ENCODE results near the gene NOL9. TPM values are rescaled to one million over a fixed set of nuclear protein-coding genes. Genes with fewer than 3 reads are reported as not detected.

NOL9 gene
- total RNA-seq, 2 donors from 2014 or later, result 15.4 to 15.6 TPM

DNA sequence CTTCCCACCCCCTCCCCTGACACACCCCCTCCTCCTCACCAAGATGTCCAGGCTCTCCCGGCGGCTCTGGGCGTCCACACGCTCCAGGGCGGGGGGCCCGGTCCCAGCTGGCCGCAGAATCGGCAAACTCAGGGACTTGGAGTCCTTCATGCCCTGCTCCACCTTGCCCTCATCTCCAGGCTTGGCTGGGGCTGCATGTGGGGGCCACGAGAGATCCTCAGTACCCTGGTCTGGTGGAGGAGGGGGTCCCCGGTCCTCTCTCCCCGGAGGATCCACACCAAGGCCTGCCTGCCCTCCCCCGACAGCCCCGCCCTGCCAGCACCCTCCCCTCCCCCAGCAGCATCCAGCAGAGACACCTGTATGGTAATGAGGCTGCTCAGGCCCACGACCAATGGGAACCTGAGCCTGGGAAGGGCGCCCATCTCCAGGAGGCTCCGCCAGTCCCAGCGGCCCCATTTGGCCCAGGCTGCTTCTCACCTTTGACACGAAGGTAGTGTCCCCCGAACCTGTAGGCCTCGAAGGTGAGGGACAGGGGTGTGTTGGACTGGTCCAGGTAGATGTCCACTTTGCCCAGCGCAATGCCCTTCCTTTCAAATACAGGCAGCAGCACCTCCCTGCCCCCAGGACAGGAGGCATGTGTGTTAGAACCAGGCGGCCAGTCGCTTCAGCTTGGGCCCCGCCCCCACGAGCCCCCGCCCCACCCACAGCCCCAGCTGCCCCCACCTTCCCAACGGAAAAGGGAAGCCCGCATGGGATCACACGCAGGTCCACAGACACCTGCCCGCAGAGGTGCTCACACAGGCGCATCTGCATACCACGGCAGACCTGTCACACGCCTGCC lies 80.1 kb downstream of the NOL9 start:
- Histone ChIP-seq H3K36me3 (peaks cover 46% of the 10 kb centered on the region), H3K4me1 (peaks cover 0 to 6% of the 10 kb centered on the region in 2 donors), H3K27me3 (no peaks in the 10 kb centered on the region)

GRCh38 chr1:6473156-6473555 lies 81.2 kb downstream of the NOL9 start:
- H3K4me1 ChIP-seq, result peaks cover 0 to 6% of the 10 kb centered on the region in 2 donors
- no peak overlapping the region for H3K27ac ChIP-seq
- no peak for DNase-seq (ENCODE audit: low spot score)
- no peak for TF ChIP-seq CTCF (IDR thresholded peaks at IDR 0.05)
- no peak overlapping the region for H3K4me3 ChIP-seq
- no peaks in the 10 kb centered on the region for H3K9me3 ChIP-seq
- peaks cover 54% of the 10 kb centered on the region for H3K36me3 ChIP-seq
- H3K27me3 ChIP-seq, result no peaks in the 10 kb centered on the region

More for the DNA sequence above, 80.1 kb downstream of the NOL9 start:
- H3K4me3 ChIP-seq, result no peak overlapping the region
- no peak for DNase-seq (ENCODE audit: low spot score)
- no peaks in the 10 kb centered on the region for H3K9me3 ChIP-seq
- no peak for TF ChIP-seq CTCF (IDR thresholded peaks at IDR 0.05)
- H3K27ac ChIP-seq, result no peak overlapping the region

DNA sequence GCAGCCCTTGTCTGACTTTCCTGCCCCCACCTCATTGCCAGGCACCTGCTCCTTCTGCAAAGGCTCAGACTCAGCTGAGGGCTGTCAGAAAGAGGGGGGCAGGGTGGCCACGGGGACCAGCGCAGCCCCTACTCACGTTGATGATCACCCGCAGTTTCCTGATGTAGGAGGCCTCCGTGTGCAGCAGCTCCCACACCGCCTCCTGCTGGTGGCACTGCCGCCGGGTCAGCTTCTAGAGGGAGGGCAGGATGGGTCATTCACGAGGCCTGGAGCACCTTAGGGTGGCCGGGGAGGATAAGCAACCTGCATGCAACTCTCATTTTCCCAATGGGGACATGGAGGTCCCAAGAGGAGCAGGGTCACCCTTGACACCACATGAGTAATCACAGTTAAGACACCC lies 81.9 kb downstream of the NOL9 start:
- no peak for TF ChIP-seq CTCF (IDR thresholded peaks at IDR 0.05)
- Histone ChIP-seq H3K36me3 (peaks cover 60% of the 10 kb centered on the region), H3K27me3 (no peaks in the 10 kb centered on the region), H3K4me3 (no peak overlapping the region), H3K27ac (no peak overlapping the region), H3K9me3 (no peaks in the 10 kb centered on the region), H3K4me1 (peaks cover 0 to 6% of the 10 kb centered on the region in 2 donors)
- no peak for DNase-seq (ENCODE audit: low spot score)

DNA sequence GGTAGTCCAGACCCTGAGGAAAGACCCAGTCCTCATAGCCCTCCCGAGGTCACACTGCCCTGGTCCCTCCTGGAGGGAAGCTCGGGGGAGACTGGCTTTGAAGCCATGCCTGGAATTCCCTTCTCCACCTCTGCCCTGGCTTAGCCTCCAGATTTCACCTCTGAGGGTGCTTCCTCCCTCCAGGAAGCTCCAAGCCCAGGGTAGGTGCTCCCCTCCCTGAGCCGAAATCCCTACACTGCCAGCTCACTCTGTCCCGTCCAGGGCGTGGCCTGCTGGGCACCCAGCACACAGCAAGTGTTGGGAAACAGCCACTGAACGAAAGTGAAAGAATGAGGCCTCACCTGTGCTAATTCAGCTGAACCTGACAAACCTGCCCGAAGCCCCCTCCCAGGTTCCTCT lies 82.3 kb downstream of the NOL9 start:
- Histone ChIP-seq H3K4me3 (no peak overlapping the region), H3K36me3 (peaks cover 60% of the 10 kb centered on the region), H3K27ac (no peak overlapping the region), H3K27me3 (no peaks in the 10 kb centered on the region), H3K4me1 (peaks cover 0 to 6% of the 10 kb centered on the region in 2 donors), H3K9me3 (no peaks in the 10 kb centered on the region)
- DNase-seq (ENCODE audit: low spot score), result no peak
- TF ChIP-seq CTCF (IDR thresholded peaks at IDR 0.05), result no peak

Other genes starting within 250 kb of the NOL9 start
- 10 to 100 TPM in 1 of 2 donors, 1 to 10 TPM in 1; 6.6 to 10.7 TPM for gene ACOT7, start 160.7 kb downstream of the NOL9 start, total RNA-seq
- not detected for gene HES2, start 134.6 kb downstream of the NOL9 start, total RNA-seq
- under 1 TPM in 1 of 2 donors, not detected in 1; 0.47 TPM for gene ESPN, start 129.7 kb downstream of the NOL9 start, total RNA-seq
- gene TNFRSF25, start 88.3 kb downstream of the NOL9 start, total RNA-seq, result 1 to 10 TPM; 4.4 to 7.4 TPM
- gene PLEKHG5, start 62.8 kb downstream of the NOL9 start, total RNA-seq, result 1 to 10 TPM; 7.0 to 7.9 TPM
- not detected for gene TAS1R1, start 794 bp upstream of the NOL9 start, total RNA-seq
- 1 to 10 TPM; 4.0 to 9.0 TPM for gene ZBTB48, start 25.5 kb upstream of the NOL9 start, total RNA-seq
- gene KLHL21, start 48.4 kb upstream of the NOL9 start, total RNA-seq, result 10 to 100 TPM; 61.6 to 83.0 TPM
- 1 to 10 TPM; 5.0 to 8.1 TPM for gene PHF13, start 59.2 kb upstream of the NOL9 start, total RNA-seq
- 10 to 100 TPM; 14.6 to 21.4 TPM for gene THAP3, start 70.4 kb upstream of the NOL9 start, total RNA-seq
- gene DNAJC11, start 147.3 kb upstream of the NOL9 start, total RNA-seq, result 10 to 100 TPM; 25.3 to 48.0 TPM
- gene CAMTA1, start 230.9 kb upstream of the NOL9 start, total RNA-seq, result 100 to 1,000 TPM; 132 to 190 TPM

All from right atrium auricular region (tissue), 2 donors.